Fibroblast of the aortic adventitia (primary cell): ENCODE measurements around the gene KCNQ1. TPM values are rescaled to one million over a fixed set of nuclear protein-coding genes. Genes with fewer than 3 reads are reported as not detected.

Source experiments
- DNase-seq: peaks from one replicate; pipeline ENCODE4 v3.0.0-alpha.2; 2010; ENCODE audit warnings: low read depth
- H3K4me3 ChIP-seq: 2 replicates; pipeline ENCODE4 v1.5.1; 2011; ENCODE audit warnings: low read depth, mild to moderate bottlenecking, control low read depth, low read length, moderate library complexity
- total RNA-seq: library from RNA; depleted of rRNA; stranded (reverse); fragments of >200 nt; gene quantifications from 2 replicates; pipeline ENCODE4 v1.2.3, GENCODE V29; 2012; ENCODE audit warnings: low replicate concordance
- TF ChIP-seq, protein P1 (sequence below): IDR thresholded peaks from 2 replicates; pipeline ENCODE4 v1.5.1; 2011; ENCODE audit warnings: mild to moderate bottlenecking, low read length, control low read depth, inconsistent platforms; ENCODE audit not compliant: insufficient read depth

KCNQ1 gene
- total RNA-seq, 1 donor = not detected

DNA sequence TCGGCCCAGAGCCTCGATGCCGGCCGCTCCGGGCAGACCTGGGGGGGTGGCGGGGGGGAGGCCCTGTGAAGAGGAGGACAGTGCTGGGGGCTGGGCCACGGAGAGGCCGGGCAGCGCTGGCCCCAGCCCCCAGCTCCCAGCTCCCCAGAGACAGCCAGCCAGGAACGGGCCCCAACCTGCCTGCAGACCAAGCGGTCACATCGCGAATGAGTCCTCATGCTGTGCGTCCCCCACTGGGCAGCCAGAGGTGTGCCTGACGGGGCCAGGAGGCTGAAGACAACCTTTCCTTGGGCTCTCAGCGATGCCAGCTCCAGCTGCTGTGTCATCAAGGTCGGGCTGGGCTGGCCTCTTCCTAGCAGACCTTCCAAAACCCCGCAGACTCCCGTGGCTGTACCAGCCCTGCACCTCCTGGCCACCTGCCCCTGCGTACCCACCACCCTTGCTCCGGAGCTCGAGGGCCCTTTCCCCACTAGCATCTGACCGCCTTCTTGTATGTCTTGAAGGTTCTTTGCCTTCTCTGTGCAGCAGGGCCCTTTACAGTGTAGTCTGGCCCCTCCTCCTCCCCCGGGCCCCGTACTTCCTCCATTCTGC, 352.4 kb downstream of the KCNQ1 start:
- TF ChIP-seq, protein P1, sequence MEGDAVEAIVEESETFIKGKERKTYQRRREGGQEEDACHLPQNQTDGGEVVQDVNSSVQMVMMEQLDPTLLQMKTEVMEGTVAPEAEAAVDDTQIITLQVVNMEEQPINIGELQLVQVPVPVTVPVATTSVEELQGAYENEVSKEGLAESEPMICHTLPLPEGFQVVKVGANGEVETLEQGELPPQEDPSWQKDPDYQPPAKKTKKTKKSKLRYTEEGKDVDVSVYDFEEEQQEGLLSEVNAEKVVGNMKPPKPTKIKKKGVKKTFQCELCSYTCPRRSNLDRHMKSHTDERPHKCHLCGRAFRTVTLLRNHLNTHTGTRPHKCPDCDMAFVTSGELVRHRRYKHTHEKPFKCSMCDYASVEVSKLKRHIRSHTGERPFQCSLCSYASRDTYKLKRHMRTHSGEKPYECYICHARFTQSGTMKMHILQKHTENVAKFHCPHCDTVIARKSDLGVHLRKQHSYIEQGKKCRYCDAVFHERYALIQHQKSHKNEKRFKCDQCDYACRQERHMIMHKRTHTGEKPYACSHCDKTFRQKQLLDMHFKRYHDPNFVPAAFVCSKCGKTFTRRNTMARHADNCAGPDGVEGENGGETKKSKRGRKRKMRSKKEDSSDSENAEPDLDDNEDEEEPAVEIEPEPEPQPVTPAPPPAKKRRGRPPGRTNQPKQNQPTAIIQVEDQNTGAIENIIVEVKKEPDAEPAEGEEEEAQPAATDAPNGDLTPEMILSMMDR = no peak
- H3K4me3 ChIP-seq = no peak overlapping the region
- DNase-seq = no peak

DNA sequence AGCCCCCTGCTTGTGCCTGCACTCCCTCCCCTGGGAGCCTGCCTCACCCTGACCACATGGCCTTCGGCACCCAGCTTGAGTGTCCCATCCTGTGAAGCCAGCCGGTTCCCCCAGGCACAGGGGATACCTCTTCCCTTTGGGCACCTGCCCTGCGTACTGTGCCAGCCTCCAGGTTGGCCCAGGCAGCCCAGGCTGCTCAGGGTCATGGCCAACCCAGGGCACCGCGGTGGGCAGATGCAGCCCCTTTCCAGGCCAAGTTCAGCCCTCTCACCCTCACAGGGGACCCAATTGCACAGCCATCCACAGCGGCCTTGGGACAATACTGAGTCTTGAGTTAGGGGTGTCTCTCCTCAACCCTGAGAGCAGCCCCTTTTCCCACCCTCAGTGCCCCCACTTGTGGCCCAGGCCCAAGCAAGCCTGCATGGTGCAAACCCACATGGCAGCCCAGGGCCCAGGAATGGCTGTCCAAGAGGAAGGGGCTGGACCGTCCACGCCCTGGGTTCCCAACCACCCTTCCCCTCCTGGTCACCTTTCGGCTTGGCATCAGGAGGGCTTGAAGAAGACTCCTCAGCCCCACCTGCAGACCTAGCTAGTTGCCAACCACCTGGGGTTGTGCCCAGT, 353.0 kb downstream of the KCNQ1 start:
- H3K4me3 ChIP-seq = no peak overlapping the region
- TF ChIP-seq, protein P1 = no peak
- no peak for DNase-seq

DNA sequence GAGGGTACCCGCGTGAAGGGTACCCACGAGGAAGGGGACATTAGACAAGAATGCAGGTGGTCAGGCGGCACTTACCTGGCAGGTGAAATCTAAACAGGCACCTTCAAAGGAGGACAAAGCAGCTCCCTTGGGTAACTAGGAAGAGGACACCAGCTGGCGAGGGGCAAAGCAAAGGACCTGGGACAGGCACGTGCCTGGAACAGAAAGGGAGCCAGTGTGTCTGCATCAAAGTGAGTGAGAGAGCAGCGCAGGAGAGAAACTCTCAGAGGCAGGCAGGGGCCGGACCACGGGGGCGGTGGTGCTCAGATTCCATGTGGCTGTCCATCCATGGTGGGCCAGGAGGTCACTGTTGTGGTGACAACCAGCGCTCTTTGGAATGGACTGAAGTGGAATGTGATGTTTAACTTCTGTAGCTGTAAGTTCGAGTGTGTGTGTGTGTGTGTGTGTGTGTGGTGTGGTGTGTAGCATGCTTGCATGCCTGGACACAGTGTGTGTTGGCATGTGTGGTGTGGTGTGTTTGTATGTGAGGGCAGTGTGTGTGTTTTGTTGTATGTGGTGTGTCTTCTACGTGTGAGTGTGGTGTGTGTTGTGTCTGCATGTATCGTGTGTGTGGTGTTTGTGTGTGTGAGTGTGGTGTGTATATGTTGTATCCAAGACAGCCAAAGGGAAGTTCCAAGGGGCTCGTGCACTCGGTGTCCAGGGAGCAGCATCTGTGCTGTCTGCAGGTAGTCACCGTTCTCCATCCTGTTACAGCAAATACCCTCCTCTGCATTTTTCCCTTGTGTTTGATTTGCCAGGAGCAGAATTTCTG, 354.3 kb downstream of the KCNQ1 start:
- TF ChIP-seq, protein P1 = no peak
- no peak for DNase-seq
- H3K4me3 ChIP-seq = no peak overlapping the region

DNA sequence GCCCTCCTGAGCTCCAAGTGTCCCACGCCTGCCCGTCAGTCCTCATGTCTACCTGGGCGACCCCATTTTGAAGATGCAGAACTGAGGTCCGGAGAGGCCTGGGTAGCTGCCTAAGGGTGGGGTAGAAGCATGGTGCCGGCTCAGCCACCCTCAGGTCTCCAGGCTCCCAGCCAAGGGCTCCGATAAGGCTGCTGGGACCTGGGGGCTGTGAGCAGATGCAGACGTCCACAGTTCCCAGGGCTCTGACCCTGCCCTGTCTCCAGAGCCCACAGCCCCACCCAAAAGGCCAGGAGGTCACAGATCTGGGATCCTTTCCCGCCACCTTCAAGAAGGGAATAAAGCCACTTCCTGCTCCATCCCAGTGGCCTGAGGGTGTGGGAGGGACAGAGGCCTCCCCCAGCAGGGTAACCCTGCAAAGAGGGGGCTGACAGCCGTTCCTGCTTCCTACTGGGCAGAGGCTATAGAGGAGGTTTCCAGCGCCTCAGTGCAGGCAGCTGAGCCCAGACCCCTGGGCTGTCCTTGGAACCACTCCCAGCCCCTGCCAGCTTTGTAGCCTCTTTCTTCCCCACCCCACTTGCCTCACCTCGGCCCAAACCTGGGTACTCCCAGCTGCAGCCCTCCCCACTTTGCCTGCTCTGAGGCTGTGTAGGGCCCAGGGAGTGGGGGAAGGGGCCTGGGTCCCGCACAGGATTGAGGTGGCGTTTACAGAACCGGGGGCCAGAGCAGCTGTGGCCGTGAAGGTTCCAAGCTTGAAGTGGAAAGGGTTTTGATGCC, 355.3 kb downstream of the KCNQ1 start:
- H3K4me3 ChIP-seq = no peak overlapping the region
- TF ChIP-seq, protein P1 = no peak
- DNase-seq = no peak

DNA sequence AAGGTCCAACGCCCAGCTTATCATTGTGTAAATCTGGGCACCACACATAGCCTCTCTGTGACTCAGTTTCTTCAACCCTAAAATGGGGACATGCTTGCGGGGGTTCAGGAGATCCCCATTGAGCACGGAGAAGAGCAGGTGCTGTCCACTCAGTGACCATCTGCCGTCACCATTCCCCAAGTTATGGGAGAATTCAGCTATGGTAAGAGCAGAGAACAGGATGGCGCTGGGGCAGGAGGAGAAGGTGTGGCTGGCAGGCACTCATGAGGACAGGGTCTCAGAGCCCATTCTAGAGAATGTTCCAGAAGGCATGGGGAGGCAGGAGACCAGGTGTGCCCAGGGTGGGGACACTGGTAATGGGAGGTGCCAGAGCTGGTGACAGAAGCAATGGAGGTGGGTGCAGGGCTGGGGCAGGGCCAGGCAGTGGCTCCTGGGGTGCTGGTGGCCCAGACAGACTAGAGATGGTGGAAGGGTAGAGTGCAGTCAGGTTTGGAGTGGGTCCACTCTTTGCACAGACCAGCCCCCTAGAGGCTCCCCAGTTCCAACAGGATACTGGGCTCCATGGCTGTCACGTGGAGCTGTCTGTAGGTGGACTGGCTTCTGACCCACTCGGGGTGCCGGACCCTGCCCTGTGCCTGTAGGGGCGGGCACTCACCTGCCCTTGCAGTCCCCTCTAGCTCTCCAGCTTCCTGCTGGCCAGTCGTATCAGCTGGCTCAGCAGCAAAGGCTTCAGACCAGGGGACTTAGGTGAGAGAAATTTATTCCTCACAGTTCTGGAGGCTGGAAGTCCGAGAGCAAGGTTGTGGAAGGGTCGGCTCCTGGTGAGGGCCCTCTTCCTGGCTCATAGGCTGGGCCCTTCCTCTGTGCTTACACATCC, 356.1 kb downstream of the KCNQ1 start:
- DNase-seq = no peak

More for the DNA sequence above, 356.1 kb downstream of the KCNQ1 start:
- no peak overlapping the region for H3K4me3 ChIP-seq
- TF ChIP-seq, protein P1 = no peak
